GM18520 (cell line): ENCODE measurements around the gene CFAP210.
"Not testable (repeated sequence)": the region's sequence is repeated elsewhere in the genome, so short reads cannot be mapped to it uniquely, and the experiment has no call there.

Source experiments
- ATAC-seq: cut with Tn5 transposase; IDR thresholded peaks from one replicate; pipeline ENCODE4 v1.9.1; 2021; ENCODE audit not compliant: unreplicated experiment

Gene CFAP210

DNA sequence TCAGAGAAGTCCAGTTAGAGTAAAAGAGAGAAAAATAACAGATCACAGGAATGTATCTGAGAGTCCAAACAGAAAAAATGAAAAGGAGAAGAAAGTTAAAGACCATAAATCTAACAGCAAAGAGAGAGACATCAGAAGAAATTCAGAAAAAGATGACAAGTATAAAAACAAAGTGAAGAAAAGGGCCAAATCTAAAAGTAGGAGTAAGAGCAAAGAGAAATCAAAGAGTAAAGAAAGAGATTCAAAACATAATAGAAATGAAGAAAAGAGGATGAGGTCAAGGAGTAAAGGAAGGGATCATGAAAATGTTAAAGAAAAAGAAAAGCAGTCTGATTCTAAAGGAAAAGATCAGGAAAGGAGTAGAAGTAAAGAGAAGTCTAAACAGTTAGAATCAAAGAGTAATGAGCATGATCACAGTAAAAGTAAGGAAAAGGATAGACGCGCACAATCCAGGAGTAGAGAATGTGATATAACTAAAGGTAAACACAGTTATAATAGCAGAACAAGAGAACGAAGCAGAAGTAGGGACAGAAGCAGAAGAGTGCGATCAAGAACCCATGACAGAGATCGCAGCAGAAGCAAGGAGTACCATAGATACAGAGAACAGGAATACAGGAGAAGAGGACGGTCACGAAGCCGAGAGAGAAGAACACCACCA lies 57.6 kb downstream of the CFAP210 start:
- ATAC-seq = no peak

DNA sequence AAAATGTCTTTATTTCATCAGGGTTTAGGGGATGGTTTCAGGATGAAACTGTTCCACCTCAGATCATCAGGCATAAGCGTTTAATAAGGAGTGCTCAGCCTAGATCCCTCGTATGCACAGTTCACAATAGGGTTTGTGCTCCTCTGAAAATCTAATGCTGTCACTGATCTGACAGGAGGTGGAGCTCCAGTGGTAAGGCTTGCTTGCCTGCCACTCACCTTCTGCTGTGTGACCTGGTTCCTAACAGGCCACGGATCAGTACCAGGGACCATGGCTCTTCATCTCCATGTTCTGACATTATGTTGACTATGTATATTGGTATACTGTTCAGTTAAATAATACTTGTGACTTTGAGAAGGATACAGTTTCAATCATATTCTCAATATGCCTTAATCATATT lies 68.4 kb downstream of the CFAP210 start:
- ATAC-seq = no peak

DNA sequence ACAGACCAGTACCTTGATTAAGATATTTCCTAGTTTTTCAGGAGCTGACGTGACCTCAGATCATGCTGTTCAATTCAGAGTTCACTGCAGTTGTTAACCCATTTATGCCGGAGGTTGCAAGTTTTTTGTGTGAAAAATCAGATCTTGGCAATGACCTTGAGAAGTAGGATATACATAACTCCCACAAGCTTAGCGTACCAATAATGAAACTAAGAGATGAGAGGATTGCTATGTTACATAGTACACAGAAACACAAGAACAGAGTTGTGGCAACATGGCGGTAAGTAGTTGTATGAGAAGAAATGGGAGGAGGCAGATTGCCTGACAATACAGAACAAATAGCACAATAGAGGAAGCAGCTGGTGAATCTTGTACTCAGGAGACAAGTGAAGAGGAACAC lies 71.0 kb downstream of the CFAP210 start:
- ATAC-seq = no peak

DNA sequence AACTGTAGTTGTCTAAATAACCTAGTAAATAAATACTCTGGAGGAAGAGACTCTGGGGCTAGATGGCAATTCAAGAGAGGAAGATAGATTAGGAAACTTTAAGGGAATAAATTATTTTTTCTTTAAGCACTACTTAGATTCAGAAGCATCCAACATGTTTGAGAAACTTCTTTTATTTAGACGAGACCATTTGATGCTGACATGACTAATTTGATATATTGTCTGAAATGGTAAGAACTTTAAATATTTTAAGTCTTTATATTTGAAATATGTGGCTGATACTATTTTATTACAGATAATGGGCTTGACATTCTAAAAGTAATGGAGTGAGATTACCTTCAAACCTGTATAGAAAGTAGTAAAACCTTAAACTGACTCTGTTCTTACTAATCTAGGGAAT lies 73.7 kb downstream of the CFAP210 start:
- no peak for ATAC-seq

DNA sequence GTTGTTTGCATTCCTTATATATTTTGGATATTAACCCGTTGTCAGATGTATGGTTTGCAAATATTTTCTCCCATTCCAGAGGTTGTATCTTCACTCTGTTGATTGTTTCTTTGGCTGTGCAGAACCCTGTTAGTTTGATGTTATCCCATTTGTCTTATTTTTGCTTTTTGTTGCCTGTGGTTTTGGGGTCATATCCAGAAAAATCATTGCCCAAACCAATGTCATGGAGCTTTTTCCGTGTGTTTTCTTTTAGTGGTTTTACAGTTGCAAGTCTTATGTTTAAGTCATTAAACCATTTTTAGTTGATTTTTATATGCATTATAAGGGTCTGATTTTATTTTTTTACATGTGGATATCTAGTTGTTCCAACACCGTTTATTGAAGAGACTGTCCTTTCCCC lies 74.3 kb downstream of the CFAP210 start:
- no peak for ATAC-seq

DNA sequence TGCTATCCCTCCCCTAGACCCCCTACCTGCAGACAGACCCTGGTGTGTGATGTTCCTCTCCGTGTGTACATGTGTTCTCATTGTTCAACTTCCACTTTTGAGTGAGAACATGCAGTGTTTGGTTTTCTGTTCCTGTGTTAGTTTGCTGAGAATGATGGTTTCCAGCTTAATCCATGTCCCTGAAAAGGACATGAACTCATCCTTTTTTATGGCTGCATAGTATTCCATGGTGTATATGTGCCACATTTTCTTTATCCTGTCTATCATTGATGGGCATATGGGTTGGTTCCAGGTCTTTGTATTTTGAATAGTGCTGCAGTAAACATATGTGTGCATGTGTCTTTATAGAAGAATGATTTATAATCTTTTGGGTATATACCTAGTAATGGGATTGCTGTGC lies 78.2 kb downstream of the CFAP210 start:
- not testable (repeated sequence) for ATAC-seq

DNA sequence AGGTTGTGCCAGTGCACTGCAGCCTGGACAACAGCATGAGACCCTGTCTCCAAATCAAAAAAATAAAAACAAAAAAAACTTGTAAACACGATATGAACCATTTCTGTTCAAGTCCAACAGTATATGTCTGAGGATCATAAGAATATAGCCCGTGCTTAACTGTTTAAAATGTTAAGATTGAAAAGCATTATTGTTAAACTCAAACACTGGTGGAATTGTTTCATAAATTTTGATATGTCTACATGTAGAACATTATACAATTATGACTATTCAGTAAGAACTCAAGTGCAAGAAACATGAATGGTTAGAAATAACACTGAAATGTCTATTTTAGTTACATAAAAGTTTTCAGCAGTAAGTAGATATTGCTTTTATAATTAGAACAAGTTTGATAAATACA lies 80.3 kb downstream of the CFAP210 start:
- ATAC-seq = no peak

DNA sequence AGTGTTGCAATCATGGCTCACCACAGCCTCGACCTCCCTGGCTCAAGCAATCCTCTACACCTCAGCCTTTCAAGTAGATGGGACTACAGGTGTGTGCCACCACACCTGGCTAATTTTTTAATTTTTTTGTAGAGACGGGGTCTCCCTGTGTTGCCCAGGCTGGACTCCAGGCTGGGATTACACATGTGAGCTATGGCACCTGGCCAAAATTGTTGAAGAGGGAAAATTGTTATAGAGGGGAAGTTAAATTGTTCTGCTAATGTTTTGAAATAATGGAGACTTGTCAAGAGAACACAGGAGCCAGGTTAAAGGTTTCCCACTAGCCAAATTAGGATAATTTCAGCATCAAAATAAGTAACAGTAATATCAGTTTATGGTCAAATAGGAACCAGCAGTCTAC lies 84.9 kb downstream of the CFAP210 start:
- no peak for ATAC-seq

DNA sequence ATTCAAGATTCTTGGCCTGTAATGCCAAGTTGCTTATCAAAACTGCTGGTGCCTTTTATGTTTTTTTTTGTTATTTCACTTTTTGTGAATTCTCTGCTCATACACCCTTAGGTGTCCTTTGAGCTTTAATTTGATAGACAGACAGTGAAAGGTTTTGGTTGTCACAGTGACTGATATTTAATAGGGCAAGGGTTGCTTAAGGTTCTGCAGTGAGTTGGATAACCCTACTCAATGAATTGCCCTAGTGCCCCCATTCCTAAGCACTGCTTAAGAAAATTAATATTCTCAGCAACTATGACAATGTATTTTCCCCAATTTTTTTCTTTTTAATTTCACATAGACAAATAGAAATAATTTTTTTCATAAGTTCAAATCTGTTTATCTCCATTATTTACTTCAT lies 94.6 kb downstream of the CFAP210 start:
- no peak for ATAC-seq

DNA sequence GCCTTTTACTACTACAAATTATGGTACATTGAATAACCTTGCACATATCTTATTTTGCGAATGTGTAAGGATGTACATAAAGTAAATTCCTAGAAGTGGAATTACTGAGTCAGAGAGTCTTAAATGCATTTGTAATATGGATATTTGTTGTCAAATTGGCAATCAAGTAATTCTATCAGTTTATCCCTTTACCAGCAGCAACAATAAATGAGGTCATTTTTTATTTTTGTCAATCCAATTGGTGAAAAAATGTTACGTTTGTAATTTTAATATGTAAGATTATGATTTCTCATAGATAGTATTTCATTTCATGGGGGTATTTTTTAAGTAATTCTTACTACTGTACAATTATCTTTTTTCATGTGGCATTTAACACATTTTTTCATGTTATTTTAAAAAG lies 95.2 kb downstream of the CFAP210 start:
- no peak for ATAC-seq

DNA sequence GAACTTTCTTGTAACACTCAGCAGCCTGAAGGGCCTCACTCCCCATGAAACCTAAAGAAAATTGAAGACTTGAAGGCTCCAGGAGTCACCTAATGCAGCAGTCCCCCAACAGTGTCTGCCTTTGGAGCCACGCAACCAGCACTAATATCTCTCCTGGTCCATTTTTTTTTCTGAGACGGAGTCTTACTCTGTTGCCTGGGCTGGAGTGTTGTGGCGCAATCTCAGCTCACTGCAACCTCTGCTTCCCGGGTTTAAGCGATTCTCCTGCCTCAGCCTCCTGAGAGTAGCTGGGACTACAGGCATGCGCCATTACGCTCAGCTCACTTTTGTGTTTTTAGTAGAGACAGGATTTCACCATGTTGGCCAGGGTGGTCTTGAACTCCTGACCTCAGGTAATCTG lies 97.7 kb downstream of the CFAP210 start:
- not testable (repeated sequence) for ATAC-seq
